ENCODE measurements around the gene THUMPD2. TPM values are rescaled to one million over a fixed set of nuclear protein-coding genes. Genes with fewer than 3 reads are reported as not detected.

The THUMPD2 gene
- total RNA-seq, 1 experiment from 2014 or later = 14.8 TPM

DNA sequence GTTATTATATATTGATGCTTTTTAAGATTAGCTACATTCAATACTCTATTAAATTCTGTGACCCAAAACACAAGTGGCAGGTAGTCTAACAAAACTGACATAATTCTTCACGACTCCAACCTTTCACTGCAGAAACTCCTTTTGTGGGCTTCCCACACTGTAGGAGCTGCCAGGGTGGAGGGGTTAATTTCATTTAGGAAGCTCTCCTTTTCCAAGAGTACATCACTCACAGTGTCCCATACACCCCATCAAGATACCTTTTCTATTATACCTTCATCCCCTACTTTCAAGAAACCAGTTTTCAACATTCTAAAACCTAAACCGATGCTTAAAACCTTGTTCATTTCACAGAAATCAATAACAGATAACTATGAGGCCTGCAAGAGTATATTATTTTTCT is 825 bp downstream of the THUMPD2 start:
- TF ChIP-seq CTCF (conservative IDR thresholded peaks at IDR 0.05; ENCODE audit: low read depth, low read length) (no peak), EZH2 (IDR thresholded peaks at IDR 0.05; ENCODE audit: borderline replicate concordance, low read depth, low read length, poor library complexity, severe bottlenecking) (no peak)
- ChIA-PET CTCF (no interaction called here), POLR2A (ENCODE audit: low non-redundant PET) (no interaction called here)
- no peak for DNase-seq (ENCODE audit: low spot score)
- peaks cover 6% of the 10 kb centered on the region for H3K4me1 ChIP-seq (ENCODE audit: insufficient read depth, low read length, poor library complexity, severe bottlenecking)
- BruUV-seq (replicated peaks) = no TSS peak
- peaks cover 2% of the 10 kb centered on the region for H3K9me3 ChIP-seq (ENCODE audit: low read depth, low read length, poor library complexity, severe bottlenecking)
- H3K36me3 ChIP-seq (ENCODE audit: insufficient read depth, low read length, poor library complexity, severe bottlenecking) = peaks cover 7% of the 10 kb centered on the region
- H3K27ac ChIP-seq (ENCODE audit: low read depth, low read length, poor library complexity, severe bottlenecking) = peak overlapping the region; percentile 80
- intact Hi-C loops (cut with micrococcal nuclease; ENCODE audit: unreplicated experiment) = no loop called here
- no peaks in the 10 kb centered on the region for H3K27me3 ChIP-seq (replicated peaks; ENCODE audit: insufficient read depth, low read depth, low read length, poor library complexity)
- H3K4me3 ChIP-seq (ENCODE audit: low read depth, low read length, poor library complexity, severe bottlenecking) = peak overlapping the region; percentile 61

DNA sequence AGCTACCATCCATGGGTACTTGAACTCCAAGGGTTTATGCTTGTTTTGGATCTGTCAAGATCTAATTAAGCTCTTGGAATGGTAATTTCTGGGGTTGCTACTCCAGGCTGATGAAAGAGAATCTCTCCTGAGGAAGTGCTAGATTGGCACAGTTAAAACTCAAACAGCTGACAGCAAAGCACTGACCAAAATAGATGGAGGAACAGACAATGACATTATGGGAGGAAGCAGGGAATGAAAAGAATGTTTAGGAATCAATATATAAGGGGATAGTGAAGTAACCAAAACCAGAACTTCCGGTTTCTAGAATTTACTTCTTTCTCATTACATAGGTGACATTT is 6.3 kb downstream of the THUMPD2 start:
- intact Hi-C loops (cut with micrococcal nuclease; ENCODE audit: unreplicated experiment) = no loop called here
- no TSS peak for BruUV-seq (replicated peaks)
- TF ChIP-seq CTCF (conservative IDR thresholded peaks at IDR 0.05; ENCODE audit: low read depth, low read length) (no peak), EZH2 (IDR thresholded peaks at IDR 0.05; ENCODE audit: borderline replicate concordance, low read depth, low read length, poor library complexity, severe bottlenecking) (no peak)
- peaks cover 2% of the 10 kb centered on the region for H3K9me3 ChIP-seq (ENCODE audit: low read depth, low read length, poor library complexity, severe bottlenecking)
- H3K27ac ChIP-seq (ENCODE audit: low read depth, low read length, poor library complexity, severe bottlenecking) = peak overlapping the region; percentile 13
- H3K4me1 ChIP-seq (ENCODE audit: insufficient read depth, low read length, poor library complexity, severe bottlenecking) = peaks cover 27% of the 10 kb centered on the region
- no peak for DNase-seq (ENCODE audit: low spot score)
- ChIA-PET CTCF (no interaction called here), POLR2A (ENCODE audit: low non-redundant PET) (interaction anchor here (0.7 kb wide), 1 partner anchor 14 kb away, joined by 3 read pairs; no protein-coding TSS in a partner anchor)
- peaks cover 29% of the 10 kb centered on the region for H3K36me3 ChIP-seq (ENCODE audit: insufficient read depth, low read length, poor library complexity, severe bottlenecking)
- H3K27me3 ChIP-seq (replicated peaks; ENCODE audit: insufficient read depth, low read depth, low read length, poor library complexity) = no peaks in the 10 kb centered on the region
- no peak overlapping the region for H3K4me3 ChIP-seq (ENCODE audit: low read depth, low read length, poor library complexity, severe bottlenecking)

DNA sequence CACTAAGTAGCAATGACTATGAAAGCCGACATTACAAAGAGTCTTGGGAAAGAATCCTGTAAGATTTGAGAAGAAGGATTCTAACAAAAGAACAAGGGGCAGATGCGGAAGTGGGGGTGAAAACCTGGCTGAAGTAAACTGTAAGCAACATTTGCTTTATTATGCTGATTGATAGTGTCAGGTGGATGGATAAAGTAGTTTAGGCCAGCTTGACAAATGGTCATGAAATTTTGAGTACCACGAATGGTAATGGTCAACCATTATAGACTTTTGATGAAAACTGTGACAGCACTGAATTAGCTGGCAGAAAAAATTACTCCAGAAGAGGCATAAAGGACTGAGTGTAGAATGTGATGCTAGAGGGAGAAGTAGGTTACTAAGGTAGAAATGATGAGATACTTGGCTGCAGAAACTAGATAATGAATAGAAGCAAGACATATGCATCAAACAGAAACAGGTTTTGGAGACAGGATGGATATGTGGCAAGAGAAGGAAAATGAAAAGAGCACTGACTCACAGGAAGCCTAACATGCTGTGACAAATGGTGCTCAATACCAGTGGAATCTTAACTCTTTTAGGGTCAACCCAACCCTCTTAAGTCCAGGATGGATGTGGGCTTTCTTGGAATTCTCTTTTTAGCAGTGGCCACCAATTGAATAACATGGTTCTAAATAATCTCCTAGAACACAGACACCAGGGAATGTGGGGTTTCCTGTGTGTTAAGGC is 6.8 kb downstream of the THUMPD2 start:
- peak; percentile 64 for DNase-seq (ENCODE audit: low spot score)
- TF ChIP-seq EZH2 (IDR thresholded peaks at IDR 0.05; ENCODE audit: borderline replicate concordance, low read depth, low read length, poor library complexity, severe bottlenecking) = no peak
- TF ChIP-seq CTCF (conservative IDR thresholded peaks at IDR 0.05; ENCODE audit: low read depth, low read length) = no peak
- intact Hi-C loops (cut with micrococcal nuclease; ENCODE audit: unreplicated experiment) = no loop called here
- no peaks in the 10 kb centered on the region for H3K27me3 ChIP-seq (replicated peaks; ENCODE audit: insufficient read depth, low read depth, low read length, poor library complexity)
- H3K27ac ChIP-seq (ENCODE audit: low read depth, low read length, poor library complexity, severe bottlenecking) = peak overlapping the region; percentile 13
- peaks cover 27% of the 10 kb centered on the region for H3K4me1 ChIP-seq (ENCODE audit: insufficient read depth, low read length, poor library complexity, severe bottlenecking)
- H3K4me3 ChIP-seq (ENCODE audit: low read depth, low read length, poor library complexity, severe bottlenecking) = no peak overlapping the region
- no TSS peak for BruUV-seq (replicated peaks)
- CTCF ChIA-PET = no interaction called here
- peaks cover 29% of the 10 kb centered on the region for H3K36me3 ChIP-seq (ENCODE audit: insufficient read depth, low read length, poor library complexity, severe bottlenecking)
- POLR2A ChIA-PET (ENCODE audit: low non-redundant PET) = interaction anchor here (0.7 kb wide), 1 partner anchor 19 kb away, joined by 3 read pairs; no protein-coding TSS in a partner anchor
- H3K9me3 ChIP-seq (ENCODE audit: low read depth, low read length, poor library complexity, severe bottlenecking) = peaks cover 2% of the 10 kb centered on the region

Data from A673 (cell line).